ENCODE results near the gene GIPC1. TPM values are rescaled to one million over a fixed set of nuclear protein-coding genes. Genes with fewer than 3 reads are reported as not detected.

GIPC1 gene
- total and polyA plus RNA-seq, 8 donors, result 43.7 to 154 (median 64.9) TPM

DNA sequence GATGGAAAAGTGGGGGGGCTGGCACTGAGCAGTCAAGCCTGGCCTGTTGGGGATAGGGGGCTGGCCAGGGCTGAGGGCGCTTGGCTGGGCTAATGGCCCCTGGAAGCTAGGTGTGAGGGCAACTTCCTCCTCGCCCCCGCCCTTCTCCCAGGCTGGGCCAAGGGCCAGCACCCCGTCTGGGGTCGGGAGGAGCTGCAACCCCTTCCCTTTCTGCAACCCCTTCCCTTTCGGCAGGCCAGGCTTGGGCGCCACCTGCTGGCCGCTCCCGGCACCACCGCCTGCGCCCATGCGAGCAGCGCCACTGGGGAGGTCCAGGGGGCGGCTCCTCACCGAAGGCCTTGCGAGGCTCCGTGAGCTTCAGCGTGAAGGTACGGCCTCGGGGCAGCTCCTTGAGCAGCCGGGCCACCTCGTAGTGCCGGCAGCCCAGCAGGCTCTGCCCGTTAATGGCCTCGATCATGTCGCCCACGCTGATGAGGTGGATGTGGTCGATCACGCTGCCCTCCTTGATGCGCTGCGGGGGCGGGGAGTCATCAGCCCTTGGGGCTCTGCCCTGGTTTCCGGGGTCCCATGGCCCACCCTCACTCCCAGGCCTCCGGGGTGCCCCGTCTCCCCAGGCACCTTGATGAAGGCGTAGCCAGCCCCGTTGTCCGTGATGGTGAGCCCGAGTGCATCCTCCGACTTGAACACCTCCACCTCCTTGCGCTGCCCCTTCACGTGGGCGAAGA, 15.8 kb downstream of the GIPC1 start:
- peak in 1 of 4 donors; percentile 94 for DNase-seq
- ATAC-seq, result peak; percentile 37
- peaks cover 0 to 56% of the 10 kb centered on the region in 2 donors for H3K36me3 ChIP-seq
- peaks cover 0 to 8% of the 10 kb centered on the region in 2 donors for H3K27me3 ChIP-seq
- H3K4me1 ChIP-seq, result peaks cover 23 to 29% of the 10 kb centered on the region in 2 donors
- no peak overlapping the region for H3K4me3 ChIP-seq
- TF ChIP-seq, protein P1, sequence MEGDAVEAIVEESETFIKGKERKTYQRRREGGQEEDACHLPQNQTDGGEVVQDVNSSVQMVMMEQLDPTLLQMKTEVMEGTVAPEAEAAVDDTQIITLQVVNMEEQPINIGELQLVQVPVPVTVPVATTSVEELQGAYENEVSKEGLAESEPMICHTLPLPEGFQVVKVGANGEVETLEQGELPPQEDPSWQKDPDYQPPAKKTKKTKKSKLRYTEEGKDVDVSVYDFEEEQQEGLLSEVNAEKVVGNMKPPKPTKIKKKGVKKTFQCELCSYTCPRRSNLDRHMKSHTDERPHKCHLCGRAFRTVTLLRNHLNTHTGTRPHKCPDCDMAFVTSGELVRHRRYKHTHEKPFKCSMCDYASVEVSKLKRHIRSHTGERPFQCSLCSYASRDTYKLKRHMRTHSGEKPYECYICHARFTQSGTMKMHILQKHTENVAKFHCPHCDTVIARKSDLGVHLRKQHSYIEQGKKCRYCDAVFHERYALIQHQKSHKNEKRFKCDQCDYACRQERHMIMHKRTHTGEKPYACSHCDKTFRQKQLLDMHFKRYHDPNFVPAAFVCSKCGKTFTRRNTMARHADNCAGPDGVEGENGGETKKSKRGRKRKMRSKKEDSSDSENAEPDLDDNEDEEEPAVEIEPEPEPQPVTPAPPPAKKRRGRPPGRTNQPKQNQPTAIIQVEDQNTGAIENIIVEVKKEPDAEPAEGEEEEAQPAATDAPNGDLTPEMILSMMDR (IDR thresholded peaks at IDR 0.05), result peak; percentile 86 to 96
- no peak overlapping the region for H3K27ac ChIP-seq
- intact Hi-C loops (cut with DNase I), result no loop called here
- H3K9me3 ChIP-seq, result no peaks in the 10 kb centered on the region

DNA sequence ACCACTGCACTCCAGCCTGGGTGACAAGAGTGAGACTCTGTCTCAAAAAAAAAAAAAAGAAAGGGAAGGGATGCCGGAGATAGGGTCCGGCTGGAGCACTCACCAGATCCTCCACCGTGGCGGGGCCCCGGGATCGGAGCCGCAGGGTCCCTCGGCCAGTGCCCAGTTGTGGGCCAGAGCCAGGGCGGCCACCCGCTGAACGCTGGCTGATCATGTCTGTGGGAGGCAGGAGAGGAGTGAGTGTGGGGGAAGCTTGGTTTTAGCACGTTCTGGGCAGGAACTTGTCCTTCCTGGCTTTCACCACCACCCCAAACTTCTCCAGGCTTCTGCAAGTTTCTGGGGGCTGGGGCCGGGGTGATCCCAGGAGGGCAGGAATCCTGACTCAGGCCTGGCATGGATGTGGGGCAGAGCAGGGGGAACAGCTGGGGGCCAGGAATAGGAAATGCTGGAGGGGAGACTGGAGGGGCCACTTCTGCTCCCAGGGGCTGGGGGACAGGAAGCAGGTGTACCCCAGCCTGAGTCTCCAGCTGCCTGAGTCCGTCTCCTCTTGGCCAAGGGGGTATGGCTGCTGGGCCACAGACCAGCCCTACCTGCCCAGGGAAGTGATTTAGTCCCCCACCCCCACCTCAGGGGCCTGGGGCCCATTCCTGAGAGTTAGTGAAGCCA, 16.5 kb downstream of the GIPC1 start:
- intact Hi-C loops (cut with DNase I), result no loop called here
- peak in 1 of 4 donors; percentile 75 for DNase-seq
- no peak overlapping the region for H3K4me3 ChIP-seq
- peaks cover 0 to 56% of the 10 kb centered on the region in 2 donors for H3K36me3 ChIP-seq
- H3K27me3 ChIP-seq, result peaks cover 0 to 15% of the 10 kb centered on the region in 2 donors
- H3K4me1 ChIP-seq, result peaks cover 26 to 36% of the 10 kb centered on the region in 2 donors
- no peaks in the 10 kb centered on the region for H3K9me3 ChIP-seq
- TF ChIP-seq, protein P1 (IDR thresholded peaks at IDR 0.05), result no peak
- no peak for ATAC-seq
- H3K27ac ChIP-seq, result no peak overlapping the region

DNA sequence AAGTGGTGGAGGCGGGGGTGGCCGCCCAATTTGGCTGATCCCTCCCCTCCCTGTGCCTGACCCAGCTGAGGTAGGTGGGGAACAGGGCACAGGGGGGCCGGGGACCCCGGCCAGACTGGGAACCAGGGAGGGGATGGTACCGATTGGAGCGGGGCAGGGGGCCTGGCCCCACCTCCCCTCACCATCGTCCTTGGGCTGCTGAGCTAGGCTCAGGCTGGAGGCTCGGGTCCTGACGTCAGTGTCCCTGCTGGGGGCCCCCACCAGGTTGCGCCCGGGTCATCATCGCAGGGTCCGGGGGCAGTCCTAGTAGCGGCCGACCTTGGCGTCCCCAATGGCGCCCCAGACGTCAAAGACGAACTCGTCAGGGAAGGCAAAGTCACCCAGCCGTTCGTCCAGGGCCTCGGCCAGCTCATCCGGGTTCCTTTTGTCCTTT, 17.8 kb downstream of the GIPC1 start:
- TF ChIP-seq, protein P1 (IDR thresholded peaks at IDR 0.05), result no peak
- peak overlapping the region in 1 of 2 donors; percentile 26 for H3K27ac ChIP-seq
- H3K4me1 ChIP-seq, result peaks cover 26 to 49% of the 10 kb centered on the region in 2 donors
- H3K9me3 ChIP-seq, result no peaks in the 10 kb centered on the region
- ATAC-seq, result no peak
- peaks cover under 1 to 28% of the 10 kb centered on the region in 2 donors for H3K27me3 ChIP-seq
- intact Hi-C loops (cut with DNase I), result no loop called here
- no peak for DNase-seq
- peaks cover 0 to 49% of the 10 kb centered on the region in 2 donors for H3K36me3 ChIP-seq
- no peak overlapping the region for H3K4me3 ChIP-seq

DNA sequence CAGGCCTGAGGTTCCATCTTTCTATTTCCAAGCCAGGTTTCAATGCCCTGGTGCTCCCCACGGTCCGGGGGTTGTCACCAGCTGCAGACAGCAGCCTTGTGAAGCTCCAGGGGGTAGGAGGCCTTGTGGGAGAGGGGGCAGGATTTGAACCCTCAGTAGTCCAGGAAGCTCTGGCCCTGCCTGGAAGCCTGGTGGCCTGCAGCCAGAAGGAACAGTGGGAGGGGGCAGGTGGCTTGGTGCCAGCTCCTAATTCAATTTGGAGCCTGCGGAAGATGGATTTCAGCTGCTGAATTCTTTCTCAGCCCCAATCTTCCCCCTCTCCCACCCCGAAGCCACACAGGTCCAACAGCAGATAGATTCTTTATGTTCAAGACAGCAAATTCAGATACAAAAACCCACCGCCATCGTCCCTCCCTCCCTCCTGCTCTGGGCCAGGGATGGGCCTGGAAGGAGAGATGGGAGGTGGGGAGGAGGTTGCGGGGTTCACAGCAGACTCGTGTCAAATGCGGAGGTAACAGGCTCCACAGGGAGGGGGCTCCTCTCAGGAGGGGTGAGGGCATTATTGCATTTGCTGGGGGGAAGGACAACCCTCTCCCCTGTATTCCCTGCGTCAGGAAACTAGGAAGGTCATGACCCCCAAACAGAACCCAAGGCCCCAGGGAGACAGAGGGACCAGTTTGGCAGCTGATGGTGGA, 18.4 kb downstream of the GIPC1 start:
- TF ChIP-seq, protein P1 (IDR thresholded peaks at IDR 0.05), result no peak
- peak overlapping the region in 1 of 2 donors; percentile 26 for H3K27ac ChIP-seq
- ATAC-seq (peak; percentile 9), DNase-seq (peak in 3 of 4 donors; percentile 68 to 95 (median 93))
- H3K4me3 ChIP-seq, result no peak overlapping the region
- peaks cover 28 to 53% of the 10 kb centered on the region in 2 donors for H3K4me1 ChIP-seq
- H3K36me3 ChIP-seq, result peaks cover 0 to 44% of the 10 kb centered on the region in 2 donors
- H3K9me3 ChIP-seq, result no peaks in the 10 kb centered on the region
- intact Hi-C loops (cut with DNase I), result no loop called here
- H3K27me3 ChIP-seq, result peaks cover 3 to 34% of the 10 kb centered on the region in 2 donors

All from left lung (tissue), 10 donors.